Fibroblast of the aortic adventitia (primary cell): ENCODE results near the gene DLL1. TPM values are rescaled to one million over a fixed set of nuclear protein-coding genes. Genes with fewer than 3 reads are reported as not detected.
A peak's percentile ranks its signal among the peaks of the same experiment; 100 is the strongest.

Experiments used
- DNase-seq: peaks from one replicate; pipeline ENCODE4 v3.0.0-alpha.2; 2010; ENCODE audit warnings: low read depth
- H3K4me3 ChIP-seq: 2 replicates; pipeline ENCODE4 v1.5.1; 2011; ENCODE audit warnings: low read depth, mild to moderate bottlenecking, control low read depth, low read length, moderate library complexity
- total RNA-seq: library from RNA; depleted of rRNA; stranded (reverse); fragments of >200 nt; gene quantifications from 2 replicates; pipeline ENCODE4 v1.2.3, GENCODE V29; 2012; ENCODE audit warnings: low replicate concordance
- TF ChIP-seq, protein P1 (sequence below): IDR thresholded peaks from 2 replicates; pipeline ENCODE4 v1.5.1; 2011; ENCODE audit warnings: mild to moderate bottlenecking, low read length, control low read depth, inconsistent platforms; ENCODE audit not compliant: insufficient read depth

The DLL1 gene
- total RNA-seq, 1 donor: 0.09 TPM

DNA sequence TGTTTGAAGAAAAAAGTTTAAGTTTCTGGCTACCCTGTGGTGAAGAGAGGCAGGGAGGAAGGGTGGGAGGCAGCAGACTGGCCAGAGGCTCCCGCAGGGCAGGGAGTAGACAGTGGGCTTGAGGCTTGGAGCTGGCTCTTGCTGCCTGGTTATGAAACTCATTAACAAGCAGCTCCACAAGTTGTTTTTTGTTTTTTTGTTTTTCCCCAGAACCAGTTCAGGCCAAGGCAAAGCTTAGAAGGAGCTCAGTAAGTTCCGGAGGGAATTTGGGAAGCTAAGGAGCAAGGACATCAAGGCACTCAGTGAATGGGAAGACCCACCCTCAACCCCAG is 4.0 kb downstream of the DLL1 start:
- H3K4me3 ChIP-seq: no peak overlapping the region
- no peak for DNase-seq
- TF ChIP-seq, protein P1, sequence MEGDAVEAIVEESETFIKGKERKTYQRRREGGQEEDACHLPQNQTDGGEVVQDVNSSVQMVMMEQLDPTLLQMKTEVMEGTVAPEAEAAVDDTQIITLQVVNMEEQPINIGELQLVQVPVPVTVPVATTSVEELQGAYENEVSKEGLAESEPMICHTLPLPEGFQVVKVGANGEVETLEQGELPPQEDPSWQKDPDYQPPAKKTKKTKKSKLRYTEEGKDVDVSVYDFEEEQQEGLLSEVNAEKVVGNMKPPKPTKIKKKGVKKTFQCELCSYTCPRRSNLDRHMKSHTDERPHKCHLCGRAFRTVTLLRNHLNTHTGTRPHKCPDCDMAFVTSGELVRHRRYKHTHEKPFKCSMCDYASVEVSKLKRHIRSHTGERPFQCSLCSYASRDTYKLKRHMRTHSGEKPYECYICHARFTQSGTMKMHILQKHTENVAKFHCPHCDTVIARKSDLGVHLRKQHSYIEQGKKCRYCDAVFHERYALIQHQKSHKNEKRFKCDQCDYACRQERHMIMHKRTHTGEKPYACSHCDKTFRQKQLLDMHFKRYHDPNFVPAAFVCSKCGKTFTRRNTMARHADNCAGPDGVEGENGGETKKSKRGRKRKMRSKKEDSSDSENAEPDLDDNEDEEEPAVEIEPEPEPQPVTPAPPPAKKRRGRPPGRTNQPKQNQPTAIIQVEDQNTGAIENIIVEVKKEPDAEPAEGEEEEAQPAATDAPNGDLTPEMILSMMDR: no peak

GRCh38 chr6:170286246-170286933 is 4.5 kb downstream of the DLL1 start:
- no peak overlapping the region for H3K4me3 ChIP-seq
- peak; percentile 40 for DNase-seq
- TF ChIP-seq, protein P1: no peak

DNA sequence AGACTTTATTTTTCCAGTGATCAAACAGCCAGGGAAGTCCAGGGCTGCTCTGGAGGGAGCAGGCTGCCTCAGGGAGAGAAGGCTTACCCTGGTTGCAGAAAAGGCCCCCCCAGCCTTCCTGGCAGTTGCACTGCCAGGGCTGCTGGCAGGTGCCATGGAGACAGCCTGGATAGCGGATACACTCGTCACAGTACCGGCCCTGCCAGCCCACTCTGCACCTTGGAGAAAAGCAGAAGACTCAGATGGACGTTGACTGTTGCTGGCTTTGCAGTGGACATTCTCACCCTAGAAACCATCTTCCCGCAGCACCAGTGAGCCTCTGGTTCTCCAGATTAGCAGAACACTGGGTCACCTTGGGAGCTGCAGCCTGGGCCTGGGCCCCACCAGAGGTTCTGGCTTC is 5.4 kb downstream of the DLL1 start:
- TF ChIP-seq, protein P1: no peak
- no peak for DNase-seq
- H3K4me3 ChIP-seq: no peak overlapping the region

GRCh38 chr6:170284866-170285469 is 5.9 kb downstream of the DLL1 start:
- DNase-seq: no peak
- no peak overlapping the region for H3K4me3 ChIP-seq
- TF ChIP-seq, protein P1: no peak

DNA sequence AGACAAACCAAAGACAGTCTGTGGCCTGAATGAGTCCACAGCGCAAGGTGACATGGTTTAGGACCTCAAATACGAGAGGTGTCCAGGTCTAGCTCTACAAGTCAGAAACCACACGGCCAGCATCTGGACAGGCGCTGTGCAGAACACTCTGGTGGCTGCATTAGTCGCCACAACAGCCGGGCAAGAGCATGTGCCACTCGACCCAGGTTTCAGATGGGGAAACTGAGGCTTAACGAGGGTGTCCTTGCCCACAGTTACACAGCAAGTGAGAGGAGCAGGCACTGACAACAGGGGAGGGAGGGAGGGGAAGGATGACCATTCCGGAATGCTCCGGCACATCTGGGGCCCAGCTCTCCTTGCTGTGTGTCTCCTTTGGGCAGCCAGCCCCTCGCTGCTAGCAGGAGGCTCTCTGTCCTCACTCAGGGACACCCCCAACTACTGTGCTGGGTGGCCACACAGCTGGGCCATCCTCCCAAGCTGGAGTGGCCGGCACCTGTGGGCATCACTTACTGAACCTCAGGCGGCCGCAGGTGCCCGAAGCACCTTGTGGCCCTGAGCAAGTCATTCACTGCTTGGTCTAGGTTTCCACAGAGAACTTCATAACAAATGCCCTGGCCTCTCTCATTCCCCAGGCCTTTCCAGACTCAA is 6.6 kb downstream of the DLL1 start:
- no peak for DNase-seq
- H3K4me3 ChIP-seq: no peak overlapping the region
- TF ChIP-seq, protein P1: no peak

DNA sequence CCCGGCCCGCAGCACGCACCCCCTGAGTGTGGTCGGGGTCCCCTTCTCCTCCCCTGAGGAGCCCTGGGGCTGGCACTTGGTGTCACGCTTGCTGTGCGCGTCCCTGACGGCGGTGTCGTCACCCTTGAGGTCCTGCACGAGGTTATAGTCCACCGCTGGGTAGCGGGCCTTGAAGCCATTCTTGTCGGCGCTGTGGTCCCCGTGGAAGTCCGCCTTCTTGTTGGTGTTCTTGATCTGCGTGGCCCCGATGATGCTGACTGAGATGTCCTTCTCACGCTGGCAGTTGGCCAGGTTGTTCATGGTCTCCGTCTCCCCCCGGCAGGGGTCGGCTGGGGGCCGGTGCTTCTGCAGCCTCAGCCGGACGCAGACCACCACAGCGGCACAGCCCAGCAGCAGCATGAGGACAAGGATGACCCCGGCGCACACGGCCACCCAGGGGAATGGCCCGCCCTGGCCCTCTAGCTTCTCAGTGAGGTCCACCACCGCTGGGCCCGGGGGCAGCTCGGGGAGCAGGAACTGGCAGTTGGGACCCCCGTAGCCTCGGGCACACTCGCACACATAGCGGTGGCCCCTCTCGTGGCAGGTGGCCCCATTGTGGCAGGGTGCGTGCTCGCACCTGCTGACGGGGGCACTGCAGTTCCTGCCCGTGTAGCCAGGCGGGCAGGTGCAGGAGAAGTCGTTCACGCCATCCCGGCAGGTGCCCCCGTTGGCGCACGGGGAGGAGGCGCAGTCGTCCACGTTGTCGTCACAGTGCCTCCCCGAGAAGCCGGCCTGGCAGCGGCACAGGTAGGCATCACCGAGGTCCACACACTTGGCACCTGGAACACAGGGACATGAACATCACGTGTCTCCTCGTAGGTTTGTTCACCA is 7.4 kb downstream of the DLL1 start:
- no peak overlapping the region for H3K4me3 ChIP-seq
- TF ChIP-seq, protein P1: no peak
- no peak for DNase-seq
